H1 (cell line): Measurements from ENCODE around the gene SLFNL1. TPM values are rescaled to one million over a fixed set of nuclear protein-coding genes. Genes with fewer than 3 reads are reported as not detected.

Source experiments
- CHD7 ChIP-seq: fragments of 300-600 bp; sonication (generic); IDR thresholded peaks from 2 replicates; pipeline ENCODE4 v1.7.1; 2012; ENCODE audit warnings: low read length, moderate library complexity, mild to moderate bottlenecking, inconsistent platforms; ENCODE audit not compliant: insufficient replicate concordance
- JUND ChIP-seq: IDR thresholded peaks from 2 replicates; pipeline ENCODE4 v1.6.1; 2011; ENCODE audit warnings: mild to moderate bottlenecking, improper control_type of control experiment, low read length
- MAX ChIP-seq: IDR thresholded peaks from 2 replicates; pipeline ENCODE4 v1.6.1; 2012; ENCODE audit warnings: inconsistent platforms
- RFX5 ChIP-seq: IDR thresholded peaks from 2 replicates; pipeline ENCODE4 v1.6.1; 2011; ENCODE audit warnings: low read depth, low read length, improper control_type of control experiment, borderline replicate concordance
- RXRA ChIP-seq: IDR thresholded peaks from 2 replicates; pipeline ENCODE4 v1.6.1; 2011; ENCODE audit warnings: low read depth, mild to moderate bottlenecking, low read length, moderate library complexity; ENCODE audit not compliant: insufficient read depth
- polyA plus RNA-seq, 7 experiments: library from polyadenylated mRNA; depleted of rRNA in 3 of 7; stranded (reverse) in 5 of 7; unstranded in 2 of 7; fragments of >200 nt in 5 of 7; fragments of 200-250 nt in 2 of 7; gene quantifications; 1 replicate in 5 of 7; 2 replicates in 1 of 7; 4 replicates in 1 of 7; pipeline versions ENCODE4 v1.2.1 to v1.2.3, GENCODE V29; 2011 to 2013; ENCODE audit warnings: missing spikeins in 2 of 7, mixed read lengths in 2 of 7
- total RNA-seq: library from RNA; stranded (reverse); fragmentation: NEBNext Ultra II Directional; extraction: Animal tissue kit (Norgen Biotek cat#: 25700); gene quantifications from 2 replicates; pipeline ENCODE4 v1.2.1, GENCODE V29; 2021

Gene SLFNL1
- total and polyA plus RNA-seq, 2 of the 8 experiments (the other 6 are each of a cell fraction or from before 2014, with no cell fraction given) = not detected

GRCh38 chr1:40998668-40999067 lies 22.9 kb downstream of the SLFNL1 start (continued):
- TF ChIP-seq CHD7 = no peak
- TF ChIP-seq MAX = no peak
- TF ChIP-seq JUND = no peak
- TF ChIP-seq RFX5 = no peak
- no peak for TF ChIP-seq RXRA
